IMR-90 (cell line): ENCODE results near the gene PLEKHA4. TPM values are rescaled to one million over a fixed set of nuclear protein-coding genes. Genes with fewer than 3 reads are reported as not detected.

Experiments used
- ATAC-seq: fragments of 200-7000 bp; cut with Tn5 transposase; 2 replicates; pipeline ENCODE4 v1.9.1; 2020; ENCODE audit warnings: low read depth, mild to moderate bottlenecking, moderate library complexity
- BruUV-seq: library from RNA; stranded (reverse); fragments of 400-500 nt; replicated peaks from 2 replicates; lab custom pipeline; 2021; lab: Mats Ljungman, UMichigan
- CTCF ChIA-PET: fragments of 300-600 bp; formaldehyde crosslinking; extraction: SDS; loops from one replicate; lab custom pipeline; 2021; ENCODE audit warnings: antibody characterized with exemption; lab: Yijun Ruan, JAX
- POLR2A ChIA-PET: fragments of 300-600 bp; sonication (Branson Sonifier 250); formaldehyde crosslinking; loops from one replicate; lab custom pipeline; 2022; ENCODE audit warnings: antibody characterized with exemption; ENCODE audit not compliant: unreplicated experiment; lab: Charles Lee
- DNase-seq: peaks from one replicate; pipeline ENCODE4 v3.0.0; 2013
- H2AFZ ChIP-seq: replicated peaks from 2 replicates; pipeline ENCODE3; 2013; ENCODE audit warnings: low read length, mild to moderate bottlenecking; ENCODE audit not compliant: poor library complexity
- H2AK5ac ChIP-seq: 2 replicates; pipeline ENCODE4 v1.6.1; 2013; ENCODE audit warnings: low read depth, low read length, inconsistent platforms
- H2AK9ac ChIP-seq: replicated peaks from 2 replicates; pipeline ENCODE3; 2013; ENCODE audit warnings: mild to moderate bottlenecking, low read depth, low read length, moderate library complexity; ENCODE audit not compliant: poor library complexity
- H2BK120ac ChIP-seq: 2 replicates; pipeline ENCODE4 v1.6.1; 2013; ENCODE audit warnings: low read depth, low read length, inconsistent platforms
- H2BK15ac ChIP-seq: 3 replicates; pipeline ENCODE4 v1.6.1; 2013; ENCODE audit warnings: low read depth, low read length, inconsistent platforms
- H2BK20ac ChIP-seq: 2 replicates; pipeline ENCODE4 v1.6.1; 2013; ENCODE audit warnings: low read depth, mild to moderate bottlenecking, inconsistent platforms, low read length, moderate library complexity
- H2BK5ac ChIP-seq: 2 replicates; pipeline ENCODE4 v1.6.1; 2013; ENCODE audit warnings: mild to moderate bottlenecking, low read depth, low read length, inconsistent platforms; ENCODE audit not compliant: poor library complexity, severe bottlenecking
- H3K14ac ChIP-seq: replicated peaks from 2 replicates; pipeline ENCODE4 v1.6.1; 2013; ENCODE audit warnings: low read depth, low read length, inconsistent platforms
- H3K18ac ChIP-seq: 2 replicates; pipeline ENCODE4 v1.6.1; 2013; ENCODE audit warnings: low read depth, low read length, control low read depth
- H3K23ac ChIP-seq: 2 replicates; pipeline ENCODE4 v1.6.1; 2013; ENCODE audit warnings: low read depth, low read length, inconsistent platforms
- H3K27ac ChIP-seq: 2 replicates; pipeline ENCODE4 v1.5.1; 2013; ENCODE audit warnings: mild to moderate bottlenecking, control low read depth, low read length; ENCODE audit not compliant: insufficient read depth
- H3K27me3 ChIP-seq: 2 replicates; pipeline ENCODE4 v1.6.1; 2013; ENCODE audit warnings: low read length; ENCODE audit not compliant: control insufficient read depth, insufficient read depth
- H3K36me3 ChIP-seq: 2 replicates; pipeline ENCODE4 v1.6.1; 2013; ENCODE audit warnings: low read length, mixed read lengths; ENCODE audit not compliant: control insufficient read depth, insufficient read depth
- H3K4ac ChIP-seq: 2 replicates; pipeline ENCODE4 v1.6.1; 2013; ENCODE audit warnings: low read depth, low read length, inconsistent platforms
- H3K4me1 ChIP-seq: 2 replicates; pipeline ENCODE4 v1.6.1; 2013; ENCODE audit warnings: low read length, mixed read lengths; ENCODE audit not compliant: control insufficient read depth, insufficient read depth
- H3K4me2 ChIP-seq: 2 replicates; pipeline ENCODE4 v1.6.1; 2013; ENCODE audit warnings: low read depth, mild to moderate bottlenecking, control low read depth, low read length, moderate library complexity
- H3K4me3 ChIP-seq: 2 replicates; pipeline ENCODE4 v1.5.1; 2013; ENCODE audit warnings: low read depth, mild to moderate bottlenecking, control low read depth, low read length, moderate library complexity; ENCODE audit not compliant: insufficient read depth
- H3K56ac ChIP-seq: 2 replicates; pipeline ENCODE4 v1.6.1; 2013; ENCODE audit warnings: low read length, inconsistent platforms; ENCODE audit not compliant: insufficient read depth; ENCODE audit errors: extremely low read depth
- H3K79me1 ChIP-seq, 2 experiments: 2 replicates each; pipeline ENCODE4 v1.6.1; 2013; ENCODE audit warnings: low read length in 2 of 2, inconsistent platforms in 1 of 2, low read depth in 1 of 2
- H3K9ac ChIP-seq: 2 replicates; pipeline ENCODE4 v1.6.1; 2013; ENCODE audit warnings: low read depth, low read length, control low read depth
- H3K9me1 ChIP-seq: 2 replicates; pipeline ENCODE4 v1.6.1; 2013; ENCODE audit warnings: low read length, inconsistent platforms; ENCODE audit not compliant: insufficient read depth
- H3K9me3 ChIP-seq: 2 replicates; pipeline ENCODE4 v1.6.1; 2013; ENCODE audit warnings: low read length; ENCODE audit not compliant: control insufficient read depth, insufficient read depth
- H4K20me1 ChIP-seq: 2 replicates; pipeline ENCODE4 v1.6.1; 2013; ENCODE audit warnings: low read length, inconsistent platforms; ENCODE audit not compliant: insufficient read depth
- H4K5ac ChIP-seq: 2 replicates; pipeline ENCODE4 v1.6.1; 2013; ENCODE audit warnings: mild to moderate bottlenecking, low read depth, low read length, control low read depth
- H4K8ac ChIP-seq, 2 experiments: 2 replicates each; pipeline ENCODE4 v1.6.1; 2013; ENCODE audit warnings: low read depth in 2 of 2, low read length in 2 of 2, control low read depth in 1 of 2, inconsistent platforms in 1 of 2
- H4K91ac ChIP-seq: 2 replicates; pipeline ENCODE4 v1.6.1; 2013; ENCODE audit warnings: low read depth, low read length, inconsistent platforms; ENCODE audit not compliant: insufficient read depth
- ELK1 ChIP-seq: fragments of 150-350 bp; IDR thresholded peaks from 2 replicates; pipeline ENCODE4 v1.6.1; 2016; ENCODE audit warnings: low read depth, mild to moderate bottlenecking, low read length, moderate library complexity, borderline replicate concordance
- RAD21 ChIP-seq: IDR thresholded peaks from 2 replicates; pipeline ENCODE4 v1.6.1; 2012; ENCODE audit warnings: low read length, improper control_type of control experiment
- RFX5 ChIP-seq: IDR thresholded peaks from 2 replicates; pipeline ENCODE4 v1.8.0; 2012; ENCODE audit warnings: low read depth, mild to moderate bottlenecking, low read length, moderate library complexity
- WGBS, 2 experiments: methylation state at CpG; one replicate each; pipeline versions ENCODE4 v1.1.5 to v1.1.7; 2013; ENCODE audit warnings: missing lambda C conversion rate in 2 of 2; ENCODE audit not compliant: insufficient read length in 1 of 2; ENCODE audit errors: extremely low coverage in 2 of 2; 5-methylcytosine and 5-hydroxymethylcytosine counted together
- dilution Hi-C: fragments of 300-500 bp; cut with HindIII; formaldehyde crosslinking; loops from one replicate; pipeline ENCODE4 v1.14.3; 2018; ENCODE audit warnings: low sequenced_read_pairs; ENCODE audit not compliant: unreplicated experiment
- in situ Hi-C: fragments of 300-500 bp; cut with MboI; formaldehyde crosslinking; loops from 3 replicates; pipeline ENCODE4 v1.14.3; 2019; ENCODE audit warnings: low sequenced_read_pairs, inconsistent platforms, mixed read lengths
- intact Hi-C: fragments of 100-400 bp; cut with micrococcal nuclease; formaldehyde crosslinking; loops from 2 replicates; pipeline ENCODE4 v1.10.0; 2022
- polyA plus RNA-seq, 3 experiments: library from polyadenylated mRNA; depleted of rRNA; stranded (reverse); fragments of >200 nt; gene quantifications; 2 replicates each; pipeline ENCODE4 v1.2.3, GENCODE V29; 2012; ENCODE audit warnings: low replicate concordance in 1 of 3
- total RNA-seq: library from RNA; depleted of rRNA; stranded (reverse); fragments of >200 nt; gene quantifications from 2 replicates; pipeline ENCODE4 v1.2.3, GENCODE V29; 2012
- TF ChIP-seq, protein P1 (sequence below): fragments of 150-350 bp; IDR thresholded peaks from 2 replicates; pipeline ENCODE4 v1.6.1; 2017; ENCODE audit warnings: mild to moderate bottlenecking, antibody characterized with exemption, low read length, low read depth

Gene PLEKHA4
- total and polyA plus RNA-seq, 2 of the 4 experiments (the other 2 are of a cell fraction): 4.5 to 14.4 TPM

- no peak overlapping the region for H3K9ac ChIP-seq
- DNase-seq (no peak), ATAC-seq (no peak)
- H2AFZ ChIP-seq: peak overlapping the region; percentile 6
- H2BK5ac ChIP-seq: no peak overlapping the region
- POLR2A ChIA-PET: no interaction called here
- no peak overlapping the region for H2AK9ac ChIP-seq
- CTCF ChIA-PET: no interaction called here
- dilution Hi-C loops (no loop called here), in situ Hi-C loops (no loop called here), intact Hi-C loops (no loop called here)
- TF ChIP-seq RAD21: no peak
- TF ChIP-seq ELK1: no peak
- no peak for TF ChIP-seq RFX5
- TF ChIP-seq, protein P1, sequence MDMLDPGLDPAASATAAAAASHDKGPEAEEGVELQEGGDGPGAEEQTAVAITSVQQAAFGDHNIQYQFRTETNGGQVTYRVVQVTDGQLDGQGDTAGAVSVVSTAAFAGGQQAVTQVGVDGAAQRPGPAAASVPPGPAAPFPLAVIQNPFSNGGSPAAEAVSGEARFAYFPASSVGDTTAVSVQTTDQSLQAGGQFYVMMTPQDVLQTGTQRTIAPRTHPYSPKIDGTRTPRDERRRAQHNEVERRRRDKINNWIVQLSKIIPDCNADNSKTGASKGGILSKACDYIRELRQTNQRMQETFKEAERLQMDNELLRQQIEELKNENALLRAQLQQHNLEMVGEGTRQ: no peak
- H2AK5ac ChIP-seq: no peak overlapping the region
- peaks cover 6% of the 10 kb centered on the region; the same call in 1 of the 2 replicates for H3K4me1 ChIP-seq
- no peak overlapping the region for H3K14ac ChIP-seq
- H2BK15ac ChIP-seq: no peak overlapping the region
- 0 out of 2 replicates have a peak, but pooled peaks cover 3% of the 10 kb centered on the region for H3K9me1 ChIP-seq
- no peak overlapping the region for H3K56ac ChIP-seq
- no peak overlapping the region for H3K18ac ChIP-seq
- no peak overlapping the region for H3K23ac ChIP-seq
- peaks cover 0 to 48% of the 10 kb centered on the region in 2 experiments; a peak in 3 of 4 replicates for H3K79me1 ChIP-seq
- peaks cover 4% of the 10 kb centered on the region; the same call in 1 of the 2 replicates for H3K9me3 ChIP-seq
- H4K8ac ChIP-seq: no peak overlapping the region
- no peak overlapping the region for H4K91ac ChIP-seq
- no peak overlapping the region for H3K4me3 ChIP-seq
- no peak overlapping the region for H2BK20ac ChIP-seq
- no peak overlapping the region for H3K4ac ChIP-seq
- H3K4me2 ChIP-seq: no peak overlapping the region
- no peak overlapping the region for H2BK120ac ChIP-seq
- no peak overlapping the region for H4K5ac ChIP-seq
- H3K36me3 ChIP-seq: peaks cover 40% of the 10 kb centered on the region
- H4K20me1 ChIP-seq: peaks cover 63% of the 10 kb centered on the region
- H3K27me3 ChIP-seq: no peaks in the 10 kb centered on the region
- no TSS peak for BruUV-seq
- no CpG with 5 or more reads among the region's 6 CpGs for WGBS, 2 experiments
- H3K27ac ChIP-seq: no peak overlapping the region
These were observed 9.4 kb upstream of the PLEKHA4 start for GRCh38 chr19:48877855-48878195.
